PC-9 (cell line): ENCODE results near the gene LY6G6D. TPM values are rescaled to one million over a fixed set of nuclear protein-coding genes. Genes with fewer than 3 reads are reported as not detected.

Source experiments
- BruUV-seq: library from RNA; stranded (reverse); fragments of 400-500 nt; replicated peaks from 2 replicates; lab custom pipeline; 2021; lab: Mats Ljungman, UMichigan
- CTCF ChIA-PET: fragments of 300-600 bp; sonication (Branson Sonifier 250); formaldehyde crosslinking; loops from one replicate; lab custom pipeline; 2022; ENCODE audit warnings: antibody characterized with exemption; lab: Charles Lee
- POLR2A ChIA-PET: fragments of 300-600 bp; sonication (Branson Sonifier 250); formaldehyde crosslinking; loops from one replicate; lab custom pipeline; 2022; ENCODE audit warnings: antibody characterized with exemption; ENCODE audit not compliant: unreplicated experiment; lab: Charles Lee
- DNase-seq, 2 experiments: peaks; one replicate each; pipeline versions ENCODE4 v3.0.0 to v3.0.0-alpha.2; 2015 to 2022; ENCODE audit warnings: mixed read lengths in 1 of 2
- H2AFZ ChIP-seq: fragments of 200-600 bp; sonication (generic); 2 replicates; pipeline ENCODE4 v1.8.1; 2017; ENCODE audit warnings: antibody characterized with exemption
- H3F3A ChIP-seq: fragments of 200-600 bp; sonication (generic); 2 replicates; pipeline ENCODE4 v1.8.1; 2017; ENCODE audit warnings: antibody characterized with exemption, mild to moderate bottlenecking, low read depth; ENCODE audit not compliant: insufficient read depth
- H3K27ac ChIP-seq: fragments of 200-600 bp; sonication (generic); 2 replicates; pipeline ENCODE4 v1.6.1; 2016; ENCODE audit warnings: mixed run types
- H3K27me3 ChIP-seq: fragments of 200-600 bp; sonication (generic); 2 replicates; pipeline ENCODE4 v1.6.1; 2016; ENCODE audit warnings: low read depth, mixed run types; ENCODE audit not compliant: insufficient read depth
- H3K36me3 ChIP-seq: fragments of 200-600 bp; sonication (generic); 2 replicates; pipeline ENCODE4 v1.6.1; 2016; ENCODE audit warnings: low read depth, mixed run types
- H3K4me1 ChIP-seq: fragments of 200-600 bp; sonication (generic); replicated peaks from 2 replicates; pipeline ENCODE4 v1.6.1; 2016; ENCODE audit warnings: mixed run types; ENCODE audit not compliant: insufficient read depth
- H3K4me2 ChIP-seq: fragments of 200-600 bp; sonication (generic); 2 replicates; pipeline ENCODE4 v1.6.1; 2017; ENCODE audit warnings: mixed run types
- H3K4me3 ChIP-seq: fragments of 200-600 bp; sonication (generic); 2 replicates; pipeline ENCODE4 v1.6.1; 2016; ENCODE audit warnings: mixed run types
- H3K79me2 ChIP-seq: fragments of 200-600 bp; sonication (generic); 2 replicates; pipeline ENCODE4 v1.6.1; 2017; ENCODE audit warnings: low read depth, mixed run types
- H3K9me2 ChIP-seq: fragments of 200-600 bp; sonication (generic); 2 replicates; pipeline ENCODE4 v1.8.1; 2017; ENCODE audit warnings: mild to moderate bottlenecking; ENCODE audit not compliant: insufficient read depth
- H3K9me3 ChIP-seq: fragments of 200-600 bp; sonication (generic); 2 replicates; pipeline ENCODE4 v1.8.1; 2016; ENCODE audit warnings: low read depth; ENCODE audit not compliant: insufficient read depth
- H4K20me1 ChIP-seq: fragments of 200-600 bp; sonication (generic); 2 replicates; pipeline ENCODE4 v1.8.1; 2017; ENCODE audit not compliant: insufficient read depth
- CTCF ChIP-seq: fragments of 200-600 bp; sonication (generic); conservative IDR thresholded peaks from 2 replicates; pipeline ENCODE4 v1.6.1; 2017; ENCODE audit warnings: mixed run types, antibody characterized with exemption, mild to moderate bottlenecking, moderate library complexity
- EZH2 ChIP-seq: fragments of 200-600 bp; sonication (generic); IDR thresholded peaks from 2 replicates; pipeline ENCODE4 v1.8.0; 2017; ENCODE audit warnings: antibody characterized with exemption, low read depth
- intact Hi-C: fragments of 100-400 bp; cut with micrococcal nuclease; formaldehyde crosslinking; loops from one replicate; pipeline ENCODE4 v1.10.0; 2022; ENCODE audit not compliant: unreplicated experiment
- total RNA-seq: library from RNA; stranded (reverse); gene quantifications from 2 replicates; pipeline ENCODE4 v1.2.3, GENCODE V29; 2021

LY6G6D gene
- total RNA-seq, 1 experiment from 2014 or later = not detected

DNA sequence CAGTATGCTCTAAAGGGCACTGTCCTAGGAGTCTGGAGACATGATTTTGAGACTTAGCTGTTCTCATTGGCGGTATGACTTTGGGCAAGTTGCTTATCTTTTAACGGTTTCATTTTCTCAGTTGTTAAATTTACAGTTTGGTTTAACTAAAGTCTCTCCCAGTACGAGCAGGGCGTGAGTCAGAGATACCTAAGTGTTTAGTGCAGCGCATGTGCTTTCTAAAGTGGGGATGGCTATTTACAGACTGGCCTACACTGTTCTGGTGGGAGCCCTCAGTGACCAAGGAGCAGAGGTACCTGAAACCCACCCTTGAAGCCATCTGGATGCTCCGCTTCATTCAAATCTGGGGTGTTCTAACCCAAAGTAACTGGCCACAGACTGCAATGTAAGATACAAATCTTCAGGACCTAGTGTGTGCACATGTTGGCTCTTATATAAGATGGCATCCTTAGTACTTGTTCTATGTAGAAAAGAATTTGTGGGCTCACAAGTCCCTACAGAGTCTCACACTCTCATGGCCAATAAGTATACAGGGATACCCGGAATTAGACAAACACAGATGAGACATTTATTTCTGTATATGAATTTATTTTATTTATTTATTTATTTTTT is 35.4 kb downstream of the LY6G6D start:
- POLR2A ChIA-PET = no interaction called here
- no peak overlapping the region for H2AFZ ChIP-seq
- H4K20me1 ChIP-seq = no peaks in the 10 kb centered on the region
- H3K27ac ChIP-seq = no peak overlapping the region
- H3F3A ChIP-seq = peaks cover 28% of the 10 kb centered on the region; the same call in 1 of the 2 replicates
- no peak for TF ChIP-seq EZH2
- no peak for TF ChIP-seq CTCF
- no TSS peak for BruUV-seq
- H3K9me3 ChIP-seq = no peaks in the 10 kb centered on the region
- peaks cover 20% of the 10 kb centered on the region for H3K4me1 ChIP-seq
- no peaks in the 10 kb centered on the region for H3K79me2 ChIP-seq
- H3K4me2 ChIP-seq = no peak overlapping the region
- H3K9me2 ChIP-seq = no peaks in the 10 kb centered on the region
- intact Hi-C loops = no loop called here
- H3K27me3 ChIP-seq = no peaks in the 10 kb centered on the region
- CTCF ChIA-PET = no interaction called here
- H3K36me3 ChIP-seq = no peaks in the 10 kb centered on the region
- DNase-seq = no peak
- H3K4me3 ChIP-seq = no peak overlapping the region

DNA sequence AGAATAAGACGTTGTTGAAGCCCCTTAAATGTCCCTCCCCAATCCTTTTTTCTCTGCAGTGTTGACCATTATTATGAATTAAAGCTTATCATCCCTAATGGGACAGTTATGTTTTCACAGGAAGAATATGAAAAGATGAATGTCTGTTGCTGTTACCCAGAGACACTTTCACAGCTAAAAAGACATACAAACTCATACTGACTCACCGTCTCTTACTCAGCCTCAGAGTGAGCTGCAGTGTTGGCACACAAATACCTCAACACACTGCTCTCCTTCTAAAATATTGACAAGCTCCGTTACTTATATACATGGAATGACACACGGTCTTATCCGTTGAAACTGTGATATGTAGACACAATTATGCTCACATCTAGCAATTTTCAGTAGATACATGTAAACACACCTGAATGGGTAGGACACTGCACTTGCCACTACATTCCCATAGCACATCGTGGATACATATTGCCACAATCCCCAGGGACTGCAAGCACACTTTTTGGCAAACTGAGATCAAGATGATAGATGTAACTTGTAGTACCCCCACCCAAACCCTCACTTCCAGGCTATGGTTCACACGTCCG is 37.7 kb downstream of the LY6G6D start:
- POLR2A ChIA-PET = no interaction called here
- intact Hi-C loops = no loop called here
- Histone ChIP-seq H3K36me3 (no peaks in the 10 kb centered on the region), H4K20me1 (no peaks in the 10 kb centered on the region), H3K27me3 (no peaks in the 10 kb centered on the region), H3K79me2 (no peaks in the 10 kb centered on the region), H3F3A (peaks cover 13% of the 10 kb centered on the region; the same call in 1 of the 2 replicates), H2AFZ (no peak overlapping the region), H3K9me2 (no peaks in the 10 kb centered on the region), H3K4me3 (no peak overlapping the region), H3K4me2 (no peak overlapping the region), H3K9me3 (no peaks in the 10 kb centered on the region), H3K27ac (no peak overlapping the region), H3K4me1 (peaks cover 3% of the 10 kb centered on the region)
- no peak for DNase-seq
- BruUV-seq = no TSS peak
- CTCF ChIA-PET = no interaction called here
- TF ChIP-seq EZH2 (no peak), CTCF (no peak)

DNA sequence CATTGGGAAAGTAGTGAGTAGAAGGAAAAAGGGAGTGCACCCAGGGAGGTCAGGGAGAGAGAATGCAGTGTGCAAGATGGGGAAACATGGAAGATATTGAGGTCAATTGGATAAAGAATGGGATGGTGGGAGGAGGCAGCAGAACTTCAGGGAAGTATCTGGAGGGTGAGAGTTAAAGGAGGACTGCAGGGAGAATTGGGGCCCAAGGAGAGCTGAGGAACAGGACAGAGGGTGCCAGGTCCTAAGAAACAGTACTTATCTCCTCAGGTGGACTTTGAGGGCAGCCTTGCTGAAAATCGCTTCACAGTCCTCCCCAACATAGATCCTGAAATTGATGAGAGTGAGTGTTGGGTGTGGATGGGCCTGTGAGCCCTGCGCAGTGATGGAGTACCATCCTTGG is 43.1 kb downstream of the LY6G6D start:
- Histone ChIP-seq H3F3A (no peaks in the 10 kb centered on the region; the same call in 1 of the 2 replicates), H3K27me3 (no peaks in the 10 kb centered on the region), H3K79me2 (no peaks in the 10 kb centered on the region), H3K27ac (no peak overlapping the region), H3K4me2 (no peak overlapping the region), H3K4me3 (no peak overlapping the region), H3K36me3 (no peaks in the 10 kb centered on the region), H3K4me1 (peaks cover 3% of the 10 kb centered on the region; the same call in 1 of the 2 replicates), H4K20me1 (no peaks in the 10 kb centered on the region), H3K9me2 (no peaks in the 10 kb centered on the region), H2AFZ (no peak overlapping the region), H3K9me3 (no peaks in the 10 kb centered on the region)
- intact Hi-C loops = no loop called here
- CTCF ChIA-PET = no interaction called here
- DNase-seq = no peak
- BruUV-seq = no TSS peak
- no peak for TF ChIP-seq CTCF
- TF ChIP-seq EZH2 = no peak
- POLR2A ChIA-PET = no interaction called here
